Measurements from ENCODE around the gene DNAH8.
A peak's percentile ranks its signal among the peaks of the same experiment; 100 is the strongest.

DNAH8 gene, protein sequence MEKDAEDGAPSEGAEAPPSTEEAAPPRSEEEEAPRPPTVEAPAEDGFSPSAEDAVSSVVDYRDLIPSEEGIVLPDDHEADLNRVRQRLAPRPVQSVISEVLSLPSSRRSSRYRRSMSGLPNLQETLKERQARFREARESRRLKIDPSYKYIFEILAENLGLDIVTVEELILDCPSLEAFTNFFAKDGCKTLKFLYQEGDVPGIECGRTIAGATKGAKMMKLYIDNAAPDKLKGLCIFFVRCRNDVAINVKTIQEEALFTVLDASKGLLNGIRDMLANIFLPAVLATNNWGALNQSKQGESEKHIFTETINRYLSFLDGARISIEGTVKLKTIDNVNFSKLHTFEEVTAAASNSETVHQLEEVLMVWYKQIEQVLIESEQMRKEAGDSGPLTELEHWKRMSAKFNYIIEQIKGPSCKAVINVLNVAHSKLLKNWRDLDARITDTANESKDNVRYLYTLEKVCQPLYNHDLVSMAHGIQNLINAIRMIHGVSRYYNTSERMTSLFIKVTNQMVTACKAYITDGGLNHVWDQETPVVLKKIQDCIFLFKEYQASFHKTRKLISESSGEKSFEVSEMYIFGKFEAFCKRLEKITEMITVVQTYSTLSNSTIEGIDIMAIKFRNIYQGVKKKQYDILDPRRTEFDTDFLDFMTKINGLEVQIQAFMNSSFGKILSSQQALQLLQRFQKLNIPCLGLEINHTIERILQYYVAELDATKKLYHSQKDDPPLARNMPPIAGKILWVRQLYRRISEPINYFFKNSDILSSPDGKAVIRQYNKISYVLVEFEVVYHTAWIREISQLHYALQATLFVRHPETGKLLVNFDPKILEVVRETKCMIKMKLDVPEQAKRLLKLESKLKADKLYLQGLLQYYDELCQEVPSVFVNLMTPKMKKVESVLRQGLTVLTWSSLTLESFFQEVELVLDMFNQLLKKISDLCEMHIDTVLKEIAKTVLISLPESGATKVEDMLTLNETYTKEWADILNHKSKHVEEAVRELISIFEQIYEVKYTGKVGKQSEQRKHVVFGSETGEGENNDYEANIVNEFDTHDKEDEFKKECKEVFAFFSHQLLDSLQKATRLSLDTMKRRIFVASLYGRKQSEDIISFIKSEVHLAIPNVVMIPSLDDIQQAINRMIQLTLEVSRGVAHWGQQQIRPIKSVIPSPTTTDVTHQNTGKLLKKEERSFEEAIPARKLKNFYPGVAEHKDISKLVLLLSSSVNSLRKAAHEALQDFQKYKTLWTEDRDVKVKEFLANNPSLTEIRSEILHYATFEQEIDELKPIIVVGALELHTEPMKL (N-terminal part only)

DNA sequence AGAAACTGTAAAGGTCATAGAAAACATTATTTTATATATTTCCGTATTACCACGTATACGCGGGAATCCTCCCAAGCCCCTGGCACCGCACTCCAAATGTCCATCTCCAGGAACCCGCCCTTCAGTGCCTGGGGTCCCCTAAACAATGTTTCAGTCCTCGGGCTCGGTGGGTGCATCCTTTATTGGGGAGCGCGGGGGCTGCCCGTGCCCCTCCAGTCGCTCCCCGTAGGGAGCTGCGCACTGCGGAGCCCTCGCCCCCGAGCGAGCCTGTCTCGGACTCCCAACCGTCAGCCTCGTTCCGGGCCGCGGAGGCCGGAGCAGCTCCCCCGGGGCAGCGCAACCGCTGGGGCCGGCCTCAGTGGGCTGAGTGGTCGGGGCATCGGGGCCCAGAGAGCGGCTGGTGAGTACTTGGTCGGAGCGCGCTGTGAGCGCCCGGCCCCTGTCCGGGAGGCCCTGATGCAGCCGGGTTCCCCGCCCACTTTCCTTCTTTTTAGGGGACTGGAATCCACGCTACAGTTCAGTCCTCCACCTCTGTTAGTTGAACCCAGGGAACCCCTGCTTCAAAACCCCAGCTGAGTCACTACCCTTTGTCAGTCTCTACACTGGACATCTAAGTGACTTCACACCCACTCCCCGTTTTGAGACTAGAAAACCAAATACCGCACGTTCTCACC, at the start of gene DNAH8:
Gene DNAH8 (plus strand): TSS at position 296 of the 674 bp plus-strand sequence. CDS start 7,499 bp downstream, outside the sequence.
- DNase-seq, result no peak

- peak; percentile 16 for DNase-seq
Measured at GRCh38 chr6:38671885-38672467, 43.1 kb upstream of the DNAH8 start.

DNA sequence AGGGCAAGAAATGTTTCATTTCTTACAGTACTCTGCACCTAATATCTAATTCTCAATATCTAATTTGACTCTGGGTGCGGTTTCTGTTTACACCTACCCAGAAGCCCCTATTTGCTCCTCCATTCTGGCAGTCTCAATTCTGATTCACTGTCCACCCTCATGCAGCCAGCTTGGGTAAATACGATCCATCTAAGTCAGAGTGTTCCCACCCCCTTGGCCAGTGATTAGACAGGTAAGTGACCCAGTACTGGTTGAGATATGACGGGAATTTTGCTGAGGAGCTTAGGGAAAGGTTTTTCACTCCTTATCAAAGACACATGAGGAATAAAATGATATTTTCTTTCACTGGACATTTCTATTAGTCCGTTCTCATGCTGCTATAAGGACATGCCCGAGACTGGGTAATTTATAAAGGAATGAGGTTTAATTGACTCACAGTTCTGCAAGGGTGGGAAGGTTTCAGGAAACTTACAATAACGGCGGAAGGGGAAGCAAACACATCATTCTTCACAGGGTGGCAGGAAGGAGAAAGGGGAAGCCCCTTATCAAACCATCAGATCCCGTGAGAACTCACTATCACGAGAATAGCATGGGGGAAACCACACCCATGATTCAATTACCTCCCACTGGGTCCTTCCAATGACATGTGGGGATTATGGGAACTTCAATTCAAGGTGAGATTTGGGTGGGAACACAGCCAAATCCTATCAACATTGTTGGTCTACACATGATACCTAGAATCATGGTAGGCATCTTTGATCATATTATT, 41.5 kb upstream of the DNAH8 start:
- peak; percentile 5 for DNase-seq

- DNase-seq, result no peak
Measured at GRCh38 chr6:38676236-38676973, 38.7 kb upstream of the DNAH8 start.

DNA sequence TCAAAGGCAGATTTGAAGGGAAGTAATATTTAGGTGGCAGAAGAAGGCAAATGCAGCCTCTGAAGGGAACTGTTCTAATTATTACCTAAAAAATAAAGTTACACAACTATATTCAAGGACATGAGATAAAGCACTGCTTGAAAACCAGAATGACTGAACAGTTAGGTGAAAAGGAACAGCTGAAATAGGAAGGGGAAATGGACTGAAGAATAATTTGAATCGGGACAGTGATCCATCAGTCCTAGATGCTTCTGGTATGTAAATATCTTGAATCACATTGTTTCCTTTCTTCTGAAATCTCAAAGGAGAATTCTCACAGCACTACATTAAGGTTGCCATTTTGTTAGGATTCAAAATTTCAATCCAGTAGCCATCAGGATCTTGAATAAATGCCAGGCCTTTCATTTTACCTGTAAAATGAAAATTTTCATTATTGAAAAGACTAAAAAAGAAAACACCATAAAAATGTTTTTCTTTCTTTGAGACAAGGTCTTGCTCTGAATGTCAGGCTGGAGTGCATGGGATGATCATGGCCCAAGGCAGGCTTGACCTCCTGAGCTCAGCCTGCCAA, 38.1 kb upstream of the DNAH8 start:
- no peak for DNase-seq

- DNase-seq, result no peak
Measured at GRCh38 chr6:38678178-38678760, 36.8 kb upstream of the DNAH8 start.

- no peak for DNase-seq
Measured at GRCh38 chr6:38679668-38680067, 35.4 kb upstream of the DNAH8 start.

DNA sequence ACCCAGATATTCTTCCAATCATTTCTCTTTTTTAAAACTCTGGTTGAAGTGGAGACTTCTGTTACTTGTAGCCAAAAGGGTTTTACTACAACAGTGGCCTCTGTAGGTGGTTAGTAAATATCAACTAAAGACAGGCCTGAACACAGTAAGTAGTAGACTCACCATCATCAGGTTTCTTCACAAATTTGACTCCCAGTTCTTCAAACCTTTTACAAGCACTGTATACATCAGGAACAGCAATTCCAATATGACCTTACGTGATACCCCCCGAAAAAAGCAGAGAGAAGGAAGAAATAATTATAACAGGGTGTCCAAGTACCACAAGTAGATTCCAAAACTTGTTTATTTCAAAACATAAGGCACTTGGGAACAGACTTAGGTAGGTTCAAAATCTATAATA, 33.3 kb upstream of the DNAH8 start:
- peak; percentile 79 for DNase-seq

DNA sequence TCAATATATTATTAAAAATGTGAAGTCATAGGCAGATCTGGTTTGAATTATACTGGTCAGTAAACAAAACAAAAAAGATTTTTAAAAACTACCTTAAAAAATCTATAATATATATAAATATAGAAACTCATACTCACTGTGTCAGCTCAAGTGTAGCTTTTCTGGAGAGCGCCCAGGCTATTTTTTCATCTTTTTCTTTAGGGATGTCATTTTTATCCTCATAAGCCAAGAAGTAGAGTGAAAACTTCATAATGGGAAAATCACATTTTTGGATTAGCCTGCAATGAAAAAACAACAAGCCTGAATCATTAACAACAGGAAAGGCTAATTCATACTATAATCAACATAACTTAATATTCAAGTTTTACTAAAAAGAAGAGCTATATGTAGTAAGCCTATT, 30.9 kb upstream of the DNAH8 start:
- DNase-seq, result no peak

DNA sequence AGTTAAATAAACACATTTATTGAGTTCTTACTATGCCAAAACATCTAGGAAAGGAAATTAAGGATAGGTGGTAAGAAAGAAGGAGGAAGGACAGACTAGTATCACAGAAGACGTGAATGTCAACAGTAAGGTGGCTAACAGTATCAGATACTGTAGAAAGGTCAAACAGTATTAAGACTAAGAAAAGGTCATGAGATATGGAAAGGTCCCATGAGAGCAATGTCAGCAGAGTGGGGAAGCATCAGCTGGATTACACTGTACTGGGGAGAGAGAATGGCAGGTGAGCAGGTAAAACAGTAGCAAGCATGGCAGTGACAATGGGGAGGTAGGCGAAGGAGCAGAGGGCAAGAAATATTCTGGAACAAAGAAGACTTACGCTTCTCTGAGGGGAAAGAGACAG, 30.2 kb upstream of the DNAH8 start:
- no peak for DNase-seq

- no peak for DNase-seq
Measured at GRCh38 chr6:38686270-38687042, 28.7 kb upstream of the DNAH8 start.

DNA sequence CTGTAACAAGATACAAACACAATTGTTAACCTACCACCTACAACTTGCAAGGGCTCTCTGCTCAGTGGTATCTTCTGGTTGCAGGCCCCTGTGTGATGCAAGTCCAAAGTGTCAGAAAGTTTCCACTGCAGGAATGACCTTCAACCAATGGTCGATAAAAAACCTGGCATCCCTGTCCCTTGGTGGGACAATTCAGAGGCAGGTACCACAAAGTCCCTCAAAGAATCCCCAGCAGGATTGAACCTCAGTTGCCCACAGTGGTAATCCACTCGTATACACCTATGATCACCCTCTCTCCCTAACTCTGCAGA, 28.1 kb upstream of the DNAH8 start:
- DNase-seq, result no peak

DNA sequence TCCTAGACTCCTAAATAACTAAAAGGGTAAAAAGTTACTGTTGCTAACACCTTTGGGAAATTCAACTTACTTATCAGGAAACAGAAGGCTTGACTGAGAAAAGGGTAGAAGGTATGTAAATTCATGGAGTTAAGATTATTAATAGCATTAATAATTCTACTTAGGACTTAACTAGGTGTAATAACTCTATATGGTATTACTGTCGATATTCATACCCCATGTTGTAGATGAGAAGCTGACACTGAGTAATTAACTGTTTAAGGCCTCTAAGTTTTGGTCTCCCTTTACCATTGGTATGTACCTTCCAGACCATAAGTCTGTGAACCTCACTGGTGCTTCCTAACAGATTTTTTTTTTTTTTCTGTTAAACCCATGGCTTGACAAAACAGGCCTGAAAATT, 27.6 kb upstream of the DNAH8 start:
- no peak for DNase-seq

DNA sequence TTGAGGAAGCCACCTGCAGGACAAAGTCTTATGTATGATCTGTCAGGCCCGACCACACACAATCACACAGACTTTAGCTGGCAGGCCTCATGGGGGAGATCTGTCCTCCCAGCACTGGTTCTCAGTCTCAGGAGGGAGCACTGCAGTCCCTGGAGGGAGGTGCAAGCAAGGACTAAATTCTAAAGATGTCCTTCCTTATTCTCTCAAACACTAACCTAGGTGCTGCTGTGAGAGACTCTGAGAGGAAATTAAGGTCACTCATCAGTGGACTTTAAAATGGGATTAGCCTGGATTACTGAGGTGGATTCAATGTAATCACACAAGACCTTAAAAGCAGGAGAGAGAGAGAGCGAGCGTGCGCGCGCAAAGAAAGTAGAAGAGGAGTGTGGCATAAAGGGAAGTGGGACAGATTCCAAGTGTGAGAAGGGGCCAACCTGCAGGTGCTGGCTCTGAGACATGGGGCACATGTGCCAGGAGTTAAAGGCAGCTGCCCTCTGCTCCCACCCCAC, 26.5 kb upstream of the DNAH8 start:
- DNase-seq, result peak; percentile 54

- no peak for DNase-seq
Measured at GRCh38 chr6:38695227-38695900, 19.7 kb upstream of the DNAH8 start.

- DNase-seq, result no peak
Measured at GRCh38 chr6:38695933-38696332, 19.2 kb upstream of the DNAH8 start.

GRCh38 chr6:38696345-38696744, 18.8 kb upstream of the DNAH8 start:
- no peak for DNase-seq

DNA sequence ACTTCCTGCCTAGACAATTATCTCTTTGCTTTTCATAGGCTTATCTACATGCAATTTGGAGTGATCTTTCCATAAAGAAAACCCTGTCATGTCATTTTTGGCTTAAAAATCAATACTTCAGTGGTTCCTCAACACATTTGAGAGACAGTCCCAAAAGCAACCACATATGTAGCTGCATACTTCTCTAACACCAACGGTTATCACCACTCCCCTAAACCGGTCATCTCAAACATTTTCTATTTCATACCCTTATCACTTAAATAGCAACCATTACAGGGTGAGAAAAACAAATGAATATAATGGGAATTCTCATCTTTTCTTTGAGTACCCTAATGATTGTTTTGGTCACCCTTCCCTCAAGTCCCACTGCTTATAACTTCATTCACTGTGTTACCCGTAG, 17.3 kb upstream of the DNAH8 start:
- no peak for DNase-seq
